DOHH2 (cell line): Measurements from ENCODE around the gene TRAFD1.
A peak's percentile ranks its signal among the peaks of the same experiment; 100 is the strongest.

Experiments used
- H3F3A ChIP-seq: fragments of 200-600 bp; sonication (generic), shearing (Covaris generic); 2 replicates; pipeline ENCODE4 v1.6.0; 2016; ENCODE audit warnings: antibody characterized with exemption, mild to moderate bottlenecking; ENCODE audit not compliant: control insufficient read depth, insufficient read depth
- H3K27ac ChIP-seq: fragments of 200-600 bp; sonication (generic); 2 replicates; pipeline ENCODE4 v1.5.1; 2014; ENCODE audit warnings: low read depth, mild to moderate bottlenecking, low read length, moderate library complexity
- H3K27me3 ChIP-seq: fragments of 200-600 bp; sonication (generic); 2 replicates; pipeline ENCODE4 v1.6.1; 2014; ENCODE audit warnings: mild to moderate bottlenecking, low read length, mixed read lengths; ENCODE audit not compliant: control insufficient read depth
- H3K36me3 ChIP-seq: fragments of 200-600 bp; sonication (generic); 2 replicates; pipeline ENCODE4 v1.6.1; 2014; ENCODE audit warnings: mild to moderate bottlenecking, low read length, moderate library complexity, mixed read lengths; ENCODE audit not compliant: control insufficient read depth
- H3K4me1 ChIP-seq: fragments of 200-600 bp; sonication (generic); 2 replicates; pipeline ENCODE4 v1.6.1; 2014; ENCODE audit warnings: mild to moderate bottlenecking, low read length, mixed read lengths; ENCODE audit not compliant: control insufficient read depth
- H3K4me2 ChIP-seq: fragments of 200-600 bp; sonication (generic); 2 replicates; pipeline ENCODE4 v1.6.0; 2014; ENCODE audit warnings: mild to moderate bottlenecking, low read length, moderate library complexity
- H3K4me3 ChIP-seq: fragments of 200-600 bp; sonication (generic); 2 replicates; pipeline ENCODE4 v1.5.1; 2014; ENCODE audit warnings: mild to moderate bottlenecking, low read length, mixed read lengths
- H3K79me2 ChIP-seq: fragments of 200-600 bp; sonication (generic); 2 replicates; pipeline ENCODE4 v1.6.1; 2014; ENCODE audit warnings: mild to moderate bottlenecking, low read length, mixed read lengths; ENCODE audit not compliant: control insufficient read depth
- H3K9me2 ChIP-seq: fragments of 200-600 bp; sonication (generic); replicated peaks from 2 replicates; pipeline ENCODE4 v1.6.1; 2014; ENCODE audit warnings: mild to moderate bottlenecking, low read length, mixed read lengths; ENCODE audit not compliant: control insufficient read depth
- H3K9me3 ChIP-seq: fragments of 200-600 bp; sonication (generic); 2 replicates; pipeline ENCODE4 v1.6.1; 2014; ENCODE audit warnings: antibody characterized with exemption, low read length, mixed read lengths; ENCODE audit not compliant: control insufficient read depth, insufficient read depth
- H4K20me1 ChIP-seq: fragments of 200-600 bp; sonication (generic); 2 replicates; pipeline ENCODE4 v1.6.0; 2014; ENCODE audit warnings: low read depth, mild to moderate bottlenecking, antibody characterized with exemption, low read length, moderate library complexity; ENCODE audit not compliant: control insufficient read depth, insufficient read depth
- EZH2phosphoT487 ChIP-seq: fragments of 200-600 bp; sonication (generic); IDR thresholded peaks from 2 replicates; pipeline ENCODE4 v1.6.1; 2017; ENCODE audit warnings: borderline replicate concordance, mild to moderate bottlenecking, antibody characterized with exemption, low read length, moderate library complexity, mixed read lengths
- TF ChIP-seq, protein P1 (sequence below): fragments of 200-600 bp; sonication (generic); IDR thresholded peaks from one replicate; pipeline ENCODE4 v1.5.1; 2014; ENCODE audit warnings: antibody characterized with exemption, mild to moderate bottlenecking, low read depth, low read length; ENCODE audit not compliant: poor library complexity, severe bottlenecking

TRAFD1 gene

DNA sequence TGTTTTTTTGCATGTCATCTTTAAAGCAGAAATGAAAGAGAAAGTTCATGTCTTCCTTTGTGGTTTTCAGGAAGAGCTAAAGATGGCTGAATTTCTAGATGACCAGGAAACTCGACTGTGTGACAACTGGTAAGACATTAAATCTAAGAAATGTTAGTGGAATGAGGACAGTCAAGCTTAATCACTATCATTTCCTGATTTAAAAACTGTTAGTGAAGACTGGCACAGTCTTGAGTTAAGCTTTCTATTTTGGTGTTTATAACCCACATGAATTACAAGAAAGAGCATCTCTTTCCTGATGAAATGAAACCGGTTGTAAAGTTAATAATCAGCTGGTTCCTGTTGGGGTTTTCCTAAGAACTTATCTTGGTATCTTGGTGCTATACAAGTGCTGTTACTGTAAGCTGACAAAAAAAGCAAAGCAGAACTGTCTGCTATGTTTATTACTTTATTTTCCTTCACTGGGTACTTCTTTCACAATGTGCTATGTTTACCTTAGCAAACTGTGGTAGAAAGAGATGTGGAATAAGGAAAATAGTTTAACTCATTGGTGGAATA is 5.2 kb downstream of the TRAFD1 start:
- H4K20me1 ChIP-seq = peaks cover 12% of the 10 kb centered on the region
- no peaks in the 10 kb centered on the region for H3K27me3 ChIP-seq
- H3K79me2 ChIP-seq = peaks cover 26% of the 10 kb centered on the region
- H3F3A ChIP-seq = peaks cover 14% of the 10 kb centered on the region; the same call in 1 of the 2 replicates
- H3K4me1 ChIP-seq = peaks cover 33% of the 10 kb centered on the region
- H3K36me3 ChIP-seq = peaks cover 16% of the 10 kb centered on the region
- H3K27ac ChIP-seq = no peak overlapping the region
- H3K4me2 ChIP-seq = peak overlapping the region; percentile 40
- no peaks in the 10 kb centered on the region for H3K9me2 ChIP-seq
- TF ChIP-seq, protein P1, sequence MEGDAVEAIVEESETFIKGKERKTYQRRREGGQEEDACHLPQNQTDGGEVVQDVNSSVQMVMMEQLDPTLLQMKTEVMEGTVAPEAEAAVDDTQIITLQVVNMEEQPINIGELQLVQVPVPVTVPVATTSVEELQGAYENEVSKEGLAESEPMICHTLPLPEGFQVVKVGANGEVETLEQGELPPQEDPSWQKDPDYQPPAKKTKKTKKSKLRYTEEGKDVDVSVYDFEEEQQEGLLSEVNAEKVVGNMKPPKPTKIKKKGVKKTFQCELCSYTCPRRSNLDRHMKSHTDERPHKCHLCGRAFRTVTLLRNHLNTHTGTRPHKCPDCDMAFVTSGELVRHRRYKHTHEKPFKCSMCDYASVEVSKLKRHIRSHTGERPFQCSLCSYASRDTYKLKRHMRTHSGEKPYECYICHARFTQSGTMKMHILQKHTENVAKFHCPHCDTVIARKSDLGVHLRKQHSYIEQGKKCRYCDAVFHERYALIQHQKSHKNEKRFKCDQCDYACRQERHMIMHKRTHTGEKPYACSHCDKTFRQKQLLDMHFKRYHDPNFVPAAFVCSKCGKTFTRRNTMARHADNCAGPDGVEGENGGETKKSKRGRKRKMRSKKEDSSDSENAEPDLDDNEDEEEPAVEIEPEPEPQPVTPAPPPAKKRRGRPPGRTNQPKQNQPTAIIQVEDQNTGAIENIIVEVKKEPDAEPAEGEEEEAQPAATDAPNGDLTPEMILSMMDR = no peak
- TF ChIP-seq EZH2phosphoT487 = no peak
- no peaks in the 10 kb centered on the region for H3K9me3 ChIP-seq
- H3K4me3 ChIP-seq = no peak overlapping the region

DNA sequence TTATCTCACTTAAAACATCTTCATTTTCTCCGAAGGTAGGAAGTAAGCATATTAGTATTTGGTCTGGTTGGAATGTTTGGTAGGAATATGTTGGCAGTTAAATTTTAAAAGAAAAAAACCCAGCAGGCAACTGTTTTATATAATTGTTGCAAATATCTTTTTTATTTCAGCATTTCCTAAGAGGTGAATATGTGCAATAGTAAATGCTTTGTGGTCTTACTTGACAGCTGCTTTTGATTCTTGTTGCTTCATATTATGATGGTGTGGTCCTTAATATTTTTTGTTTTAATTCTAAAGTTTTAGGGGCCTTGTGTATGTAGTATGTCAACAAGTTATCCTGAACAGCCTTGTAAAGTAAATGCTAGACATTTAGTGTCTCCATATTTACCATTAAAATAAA is 6.3 kb downstream of the TRAFD1 start:
- Histone ChIP-seq H3K4me2 (no peak overlapping the region), H3K27ac (no peak overlapping the region)

DNA sequence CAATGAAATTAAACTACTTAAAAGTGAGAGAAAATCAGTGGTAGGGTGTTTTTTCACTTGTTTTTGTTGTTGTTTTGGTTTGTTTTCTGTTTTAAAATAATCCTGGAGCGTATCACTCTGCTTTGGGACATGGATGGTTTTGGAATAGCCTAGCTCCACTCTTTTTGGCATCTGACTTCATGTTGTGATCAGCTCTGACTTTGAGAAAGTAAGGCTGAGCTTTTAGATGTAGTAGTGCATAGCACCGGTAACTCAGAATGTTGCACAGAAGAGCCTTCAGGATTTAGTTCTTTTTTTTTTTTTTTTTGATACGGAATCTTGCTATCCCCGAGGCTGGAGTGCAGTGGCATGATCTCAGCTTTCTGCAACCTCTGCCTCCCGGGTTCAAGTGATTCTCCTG is 8.1 kb downstream of the TRAFD1 start:
- no peaks in the 10 kb centered on the region for H3K9me2 ChIP-seq
- H3F3A ChIP-seq = peaks cover 14% of the 10 kb centered on the region; the same call in 1 of the 2 replicates
- H3K27ac ChIP-seq = no peak overlapping the region
- H3K36me3 ChIP-seq = peaks cover 19% of the 10 kb centered on the region
- no peaks in the 10 kb centered on the region for H3K9me3 ChIP-seq
- peaks cover 3% of the 10 kb centered on the region; the same call in 1 of the 2 replicates for H3K79me2 ChIP-seq
- H4K20me1 ChIP-seq = peaks cover 9% of the 10 kb centered on the region; the same call in 1 of the 2 replicates
- TF ChIP-seq EZH2phosphoT487 = no peak
- TF ChIP-seq, protein P1 = no peak
- no peaks in the 10 kb centered on the region for H3K27me3 ChIP-seq
- H3K4me3 ChIP-seq = no peak overlapping the region
- no peak overlapping the region for H3K4me2 ChIP-seq
- peaks cover 21% of the 10 kb centered on the region for H3K4me1 ChIP-seq

More for the DNA sequence above, 6.3 kb downstream of the TRAFD1 start:
- H3K9me2 ChIP-seq = no peaks in the 10 kb centered on the region
- TF ChIP-seq, protein P1 = no peak
- no peak for TF ChIP-seq EZH2phosphoT487
- peaks cover 16% of the 10 kb centered on the region for H3K79me2 ChIP-seq
- peaks cover 14% of the 10 kb centered on the region; the same call in 1 of the 2 replicates for H3F3A ChIP-seq
- H4K20me1 ChIP-seq = peaks cover 12% of the 10 kb centered on the region
- no peaks in the 10 kb centered on the region for H3K27me3 ChIP-seq
- peaks cover 26% of the 10 kb centered on the region for H3K4me1 ChIP-seq
- H3K4me3 ChIP-seq = no peak overlapping the region
- H3K9me3 ChIP-seq = no peaks in the 10 kb centered on the region
- peaks cover 16% of the 10 kb centered on the region for H3K36me3 ChIP-seq
